ENCODE measurements around the gene NCOA7. TPM values are rescaled to one million over a fixed set of nuclear protein-coding genes. Genes with fewer than 3 reads are reported as not detected.

Gene NCOA7
- total and polyA plus RNA-seq, 9 donors, result 5.5 to 9.1 (median 6.1) TPM

DNA sequence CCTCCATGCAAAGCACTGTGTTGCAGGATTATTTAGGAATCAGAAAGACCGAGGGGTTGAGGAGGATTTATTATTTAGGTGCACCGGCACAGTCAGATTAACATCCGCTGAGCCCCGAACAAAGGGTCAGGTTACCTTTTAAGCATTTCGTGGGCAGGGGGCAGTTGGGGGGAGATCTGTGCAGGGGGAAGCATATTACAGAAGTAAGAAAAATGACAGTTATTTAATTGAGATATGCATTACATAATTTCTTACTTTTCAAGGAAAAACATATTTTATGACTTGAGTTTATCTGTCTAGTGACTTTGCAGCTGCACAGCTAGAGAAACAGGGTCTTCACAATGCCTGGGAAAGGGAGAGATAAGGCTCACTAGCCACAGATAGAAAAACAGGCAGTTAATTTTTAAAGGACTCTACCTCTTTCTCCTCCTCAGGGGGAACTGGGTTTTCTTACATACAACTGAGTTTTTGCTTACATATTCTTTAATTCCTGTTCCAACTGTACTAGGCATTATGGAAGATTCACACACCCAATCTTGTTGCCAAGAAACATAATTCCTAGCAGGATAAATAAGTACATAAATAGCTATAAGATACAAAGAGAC is 164.1 kb downstream of the NCOA7 start:
- DNase-seq, result no peak
- WGBS (ENCODE audit: insufficient coverage), result 60% methylated on average over 2 of the region's 5 CpGs
- no peaks in the 10 kb centered on the region for H3K36me3 ChIP-seq (ENCODE audit: control insufficient read depth, insufficient read depth, low read length)

DNA sequence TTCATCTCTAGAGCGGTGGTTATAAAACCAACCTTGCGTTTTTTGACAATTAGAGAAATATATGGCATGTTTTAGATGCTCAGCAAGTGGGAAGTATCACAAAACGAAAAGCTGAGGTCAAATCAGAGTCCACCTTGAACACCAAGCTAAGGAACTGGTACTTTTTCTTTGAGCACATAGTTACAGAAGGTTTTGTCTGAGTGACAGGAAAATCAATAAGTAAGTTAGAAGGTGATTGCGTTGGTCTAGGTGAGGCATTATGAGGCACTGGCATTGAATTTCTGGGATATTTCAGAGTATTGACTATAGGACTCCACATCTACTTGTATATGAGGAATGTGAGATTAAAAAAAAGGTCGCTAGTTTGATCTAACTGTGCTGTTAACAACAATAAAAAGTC is 165.2 kb downstream of the NCOA7 start:
- DNase-seq, result no peak
- H3K36me3 ChIP-seq (ENCODE audit: control insufficient read depth, insufficient read depth, low read length), result no peaks in the 10 kb centered on the region
- peak overlapping the region; percentile 75 for H3K4me3 ChIP-seq (ENCODE audit: low read length)
- no peaks in the 10 kb centered on the region for H3K9me3 ChIP-seq (replicated peaks; ENCODE audit: control insufficient read depth, low read depth, low read length)
- peaks cover 4% of the 10 kb centered on the region for H3K4me1 ChIP-seq (ENCODE audit: control insufficient read depth, insufficient read depth, low read length)
- no peaks in the 10 kb centered on the region for H3K27me3 ChIP-seq (ENCODE audit: control insufficient read depth, insufficient read depth, low read length)
- 71% methylated on average over 1 of the region's 5 CpGs for WGBS (ENCODE audit: insufficient coverage)
- H3K27ac ChIP-seq (ENCODE audit: low read length), result no peak overlapping the region

More for the DNA sequence above, 164.1 kb downstream of the NCOA7 start:
- no peak overlapping the region for H3K27ac ChIP-seq (ENCODE audit: low read length)
- H3K27me3 ChIP-seq (ENCODE audit: control insufficient read depth, insufficient read depth, low read length), result no peaks in the 10 kb centered on the region
- H3K4me3 ChIP-seq (ENCODE audit: low read length), result no peak overlapping the region
- no peaks in the 10 kb centered on the region for H3K9me3 ChIP-seq (replicated peaks; ENCODE audit: control insufficient read depth, low read depth, low read length)
- peaks cover 4% of the 10 kb centered on the region for H3K4me1 ChIP-seq (ENCODE audit: control insufficient read depth, insufficient read depth, low read length)

DNA sequence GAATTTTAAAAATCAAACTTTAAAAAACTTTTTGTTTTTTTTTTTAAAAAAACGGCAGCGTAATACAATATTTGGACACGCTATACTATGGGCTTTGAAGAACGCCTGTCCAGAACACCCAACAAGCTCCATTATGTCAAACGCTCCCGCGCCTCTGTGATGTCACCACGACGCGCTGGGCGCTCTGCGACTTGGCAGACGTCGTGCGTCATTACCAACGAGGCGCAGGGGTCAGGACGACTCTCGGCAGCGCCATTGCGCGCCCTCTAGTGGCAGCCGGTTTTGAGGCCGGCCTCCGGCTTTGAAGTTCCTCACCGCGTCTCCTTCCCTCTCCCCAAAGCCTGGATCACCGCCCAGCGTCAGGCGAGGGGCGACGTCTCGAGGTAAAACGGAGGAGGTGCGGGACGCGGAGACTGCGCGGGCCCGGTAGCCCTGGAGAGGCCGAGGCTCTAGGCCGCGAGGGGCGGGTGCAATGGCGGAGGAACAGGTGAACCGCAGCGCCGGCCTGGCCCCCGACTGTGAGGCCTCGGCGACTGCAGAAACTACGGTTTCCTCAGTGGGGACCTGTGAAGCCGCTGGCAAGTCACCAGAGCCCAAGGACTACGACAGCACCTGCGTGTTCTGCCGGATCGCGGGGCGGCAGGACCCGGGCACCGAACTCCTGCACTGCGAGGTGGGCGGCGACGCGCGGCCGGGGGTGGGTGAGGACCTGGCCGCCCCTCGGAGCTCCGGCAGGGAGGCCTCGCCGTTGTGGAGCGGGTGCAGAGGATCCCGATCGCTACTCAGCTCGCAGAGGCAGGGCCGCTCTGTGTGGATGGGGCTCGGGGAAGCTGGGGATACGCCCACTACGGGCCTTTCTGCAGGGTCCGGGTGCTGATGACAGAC is 166.0 kb downstream of the NCOA7 start, which contains the start of gene HINT3:
Gene HINT3, plus strand, starts transcription at position 265 of the 885 bp plus-strand sequence. Its CDS starts 208 bp downstream, at position 473.
- Histone ChIP-seq H3K9me3 (replicated peaks; ENCODE audit: control insufficient read depth, low read depth, low read length) (no peaks in the 10 kb centered on the region), H3K4me3 (ENCODE audit: low read length) (peak within 1 kb of the TSS; percentile 75), H3K4me1 (ENCODE audit: control insufficient read depth, insufficient read depth, low read length) (peaks cover 4% of the 10 kb centered on the region), H3K27me3 (ENCODE audit: control insufficient read depth, insufficient read depth, low read length) (no peaks in the 10 kb centered on the region), H3K27ac (ENCODE audit: low read length) (peak within 1 kb of the TSS; percentile 89), H3K36me3 (ENCODE audit: control insufficient read depth, insufficient read depth, low read length) (no peaks in the 10 kb centered on the region)
- WGBS (ENCODE audit: insufficient coverage), result under 1% methylated on average over 82 of the region's 82 CpGs
- DNase-seq, result peak; percentile 99

DNA sequence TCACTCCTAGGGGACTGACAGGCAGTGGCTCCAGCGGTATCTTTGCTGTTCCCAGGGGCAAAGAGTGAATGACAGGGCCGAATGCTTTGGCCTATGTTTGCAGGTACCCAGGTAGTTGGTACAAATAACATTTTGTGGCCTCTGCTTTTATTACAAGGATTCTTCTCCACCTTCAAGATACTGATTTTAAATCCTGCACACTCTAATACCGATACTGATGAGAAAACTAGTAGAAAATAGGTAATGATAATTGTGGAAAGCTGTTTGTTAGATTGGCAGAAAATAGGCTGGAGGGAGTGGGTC is 166.6 kb downstream of the NCOA7 start:
- Histone ChIP-seq H3K4me1 (ENCODE audit: control insufficient read depth, insufficient read depth, low read length) (peaks cover 4% of the 10 kb centered on the region), H3K4me3 (ENCODE audit: low read length) (peak overlapping the region; percentile 75), H3K36me3 (ENCODE audit: control insufficient read depth, insufficient read depth, low read length) (no peaks in the 10 kb centered on the region), H3K9me3 (replicated peaks; ENCODE audit: control insufficient read depth, low read depth, low read length) (no peaks in the 10 kb centered on the region), H3K27ac (ENCODE audit: low read length) (peak overlapping the region; percentile 89), H3K27me3 (ENCODE audit: control insufficient read depth, insufficient read depth, low read length) (no peaks in the 10 kb centered on the region)
- no peak for DNase-seq
- 0% methylated on average over 1 of the region's 3 CpGs for WGBS (ENCODE audit: insufficient coverage)

DNA sequence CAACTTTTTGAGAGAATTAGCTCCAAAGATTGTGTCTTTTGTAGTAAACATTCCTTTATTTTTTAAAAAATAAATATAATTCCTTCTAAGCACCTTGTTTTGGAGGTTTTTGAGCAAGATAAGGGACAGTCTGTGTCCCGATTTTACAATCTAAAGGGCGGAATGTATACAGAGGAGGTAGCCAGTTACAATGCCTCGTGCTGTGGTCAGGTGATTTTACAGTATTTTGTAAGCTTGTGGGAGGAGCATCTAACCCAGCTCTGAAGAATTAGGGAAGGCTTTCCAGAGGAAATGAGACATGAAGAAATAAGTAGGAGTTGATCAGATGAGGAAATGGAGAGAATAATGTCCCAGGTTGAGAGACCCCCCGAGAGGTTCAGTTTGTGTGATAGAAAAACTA is 167.1 kb downstream of the NCOA7 start:
- Histone ChIP-seq H3K9me3 (replicated peaks; ENCODE audit: control insufficient read depth, low read depth, low read length) (no peaks in the 10 kb centered on the region), H3K4me3 (ENCODE audit: low read length) (no peak overlapping the region), H3K27ac (ENCODE audit: low read length) (no peak overlapping the region), H3K4me1 (ENCODE audit: control insufficient read depth, insufficient read depth, low read length) (peaks cover 4% of the 10 kb centered on the region), H3K27me3 (ENCODE audit: control insufficient read depth, insufficient read depth, low read length) (no peaks in the 10 kb centered on the region), H3K36me3 (ENCODE audit: control insufficient read depth, insufficient read depth, low read length) (no peaks in the 10 kb centered on the region)
- DNase-seq, result peak; percentile 71
- 39% methylated on average over 4 of the region's 4 CpGs for WGBS (ENCODE audit: insufficient coverage)

DNA sequence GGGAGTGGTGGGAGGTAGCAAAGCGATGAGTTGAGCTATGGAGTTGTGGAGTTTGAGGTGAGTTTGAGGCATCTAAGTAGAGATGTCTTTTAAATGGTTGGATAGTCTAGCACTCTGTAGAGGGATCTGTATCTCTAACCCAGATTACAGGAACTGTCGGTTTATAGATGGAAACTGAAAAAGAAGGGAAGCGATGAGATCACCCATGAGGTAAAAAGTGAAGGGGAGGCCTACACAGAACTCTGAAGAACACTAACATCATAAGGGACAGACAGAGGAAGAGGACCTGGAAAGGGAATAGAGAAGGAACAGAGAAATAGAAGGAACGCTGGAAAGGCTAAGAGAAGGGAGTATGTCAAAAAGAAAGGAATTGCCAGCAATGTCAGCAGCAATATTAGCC is 168.3 kb downstream of the NCOA7 start:
- Histone ChIP-seq H3K27me3 (ENCODE audit: control insufficient read depth, insufficient read depth, low read length) (no peaks in the 10 kb centered on the region), H3K36me3 (ENCODE audit: control insufficient read depth, insufficient read depth, low read length) (no peaks in the 10 kb centered on the region), H3K4me3 (ENCODE audit: low read length) (no peak overlapping the region), H3K27ac (ENCODE audit: low read length) (no peak overlapping the region), H3K9me3 (replicated peaks; ENCODE audit: control insufficient read depth, low read depth, low read length) (no peaks in the 10 kb centered on the region), H3K4me1 (ENCODE audit: control insufficient read depth, insufficient read depth, low read length) (peaks cover 4% of the 10 kb centered on the region)
- DNase-seq, result no peak
- 94% methylated on average over 2 of the region's 4 CpGs for WGBS (ENCODE audit: insufficient coverage)

DNA sequence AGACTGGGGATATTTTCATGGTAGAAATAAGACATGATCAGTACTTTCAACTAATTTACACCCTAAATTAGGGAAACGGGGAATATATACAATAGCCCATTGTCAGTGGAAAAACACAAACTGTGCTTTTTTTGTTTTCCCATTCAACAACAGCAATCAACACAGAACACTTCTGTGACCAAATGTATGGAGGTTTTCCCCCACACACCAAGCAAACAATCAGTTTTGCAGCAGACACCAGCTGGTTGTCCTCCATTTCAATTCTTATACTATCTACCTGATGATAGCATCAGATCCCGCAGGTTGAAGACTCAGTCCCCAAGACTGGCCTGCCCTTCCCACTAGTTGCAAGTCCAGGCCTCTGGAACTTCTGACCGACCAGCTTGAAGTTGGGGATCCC is 170.4 kb downstream of the NCOA7 start:
- Histone ChIP-seq H3K27ac (ENCODE audit: low read length) (no peak overlapping the region), H3K27me3 (ENCODE audit: control insufficient read depth, insufficient read depth, low read length) (no peaks in the 10 kb centered on the region), H3K4me3 (ENCODE audit: low read length) (no peak overlapping the region), H3K4me1 (ENCODE audit: control insufficient read depth, insufficient read depth, low read length) (peaks cover 4% of the 10 kb centered on the region), H3K9me3 (replicated peaks; ENCODE audit: control insufficient read depth, low read depth, low read length) (no peaks in the 10 kb centered on the region), H3K36me3 (ENCODE audit: control insufficient read depth, insufficient read depth, low read length) (no peaks in the 10 kb centered on the region)
- 100% methylated on average over 2 of the region's 3 CpGs for WGBS (ENCODE audit: insufficient coverage)
- no peak for DNase-seq

DNA sequence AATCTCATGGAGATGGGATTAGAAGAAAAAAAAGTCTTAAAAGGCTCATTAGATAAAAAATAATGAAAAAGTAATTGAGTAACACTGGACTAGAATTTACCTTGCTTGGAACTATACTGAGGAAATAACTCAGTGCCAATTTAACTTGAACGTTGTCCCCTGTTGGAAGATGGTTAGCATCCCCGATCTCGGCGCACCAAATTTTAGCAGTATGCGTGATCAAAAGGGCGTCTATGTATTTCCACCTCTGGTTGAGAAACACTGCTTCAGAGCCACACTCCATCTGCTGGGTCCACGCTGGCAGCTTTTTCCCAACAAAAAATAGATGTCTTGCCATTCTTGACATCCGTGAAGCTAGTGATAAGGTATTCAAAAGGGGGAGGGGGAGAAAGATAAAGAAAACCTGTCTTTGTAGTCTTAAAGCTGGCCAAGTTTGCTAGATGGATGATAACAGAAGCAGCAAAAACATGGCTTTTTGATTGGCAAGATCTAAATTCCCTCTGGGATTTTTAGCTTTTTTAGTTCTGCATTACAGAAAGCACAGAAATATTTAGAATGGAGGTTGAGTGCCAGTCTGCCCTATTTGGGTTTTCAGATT is 172.2 kb downstream of the NCOA7 start:
- no peaks in the 10 kb centered on the region for H3K27me3 ChIP-seq (ENCODE audit: control insufficient read depth, insufficient read depth, low read length)
- no peak overlapping the region for H3K4me3 ChIP-seq (ENCODE audit: low read length)
- H3K36me3 ChIP-seq (ENCODE audit: control insufficient read depth, insufficient read depth, low read length), result peaks cover 5% of the 10 kb centered on the region
- peaks cover under 1% of the 10 kb centered on the region for H3K4me1 ChIP-seq (ENCODE audit: control insufficient read depth, insufficient read depth, low read length)
- no peaks in the 10 kb centered on the region for H3K9me3 ChIP-seq (replicated peaks; ENCODE audit: control insufficient read depth, low read depth, low read length)
- 93% methylated on average over 6 of the region's 8 CpGs for WGBS (ENCODE audit: insufficient coverage)
- H3K27ac ChIP-seq (ENCODE audit: low read length), result no peak overlapping the region
- DNase-seq, result no peak

DNA sequence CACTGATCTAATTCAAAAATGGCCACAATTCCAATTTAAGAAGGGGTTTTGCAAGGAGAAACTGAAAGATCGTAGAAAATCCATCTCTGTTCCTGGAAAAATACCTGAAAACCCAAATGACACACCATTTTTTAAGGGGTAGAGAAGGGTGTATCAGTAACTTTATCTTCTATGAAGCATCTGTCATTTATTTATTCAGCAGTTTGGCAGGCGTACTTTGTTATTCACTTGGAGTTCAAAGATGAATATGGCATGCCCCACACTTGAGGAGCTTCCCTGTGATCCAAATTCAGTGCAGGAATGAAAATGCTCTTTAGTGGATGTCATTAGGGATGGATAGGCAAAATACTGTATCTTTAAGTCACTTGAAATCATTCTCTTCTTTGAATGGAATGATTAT is 173.1 kb downstream of the NCOA7 start:
- no CpG with 5 or more reads among the region's 2 CpGs for WGBS (ENCODE audit: insufficient coverage)
- Histone ChIP-seq H3K36me3 (ENCODE audit: control insufficient read depth, insufficient read depth, low read length) (peaks cover 7% of the 10 kb centered on the region), H3K4me3 (ENCODE audit: low read length) (no peak overlapping the region), H3K4me1 (ENCODE audit: control insufficient read depth, insufficient read depth, low read length) (no peaks in the 10 kb centered on the region), H3K27me3 (ENCODE audit: control insufficient read depth, insufficient read depth, low read length) (no peaks in the 10 kb centered on the region), H3K9me3 (replicated peaks; ENCODE audit: control insufficient read depth, low read depth, low read length) (no peaks in the 10 kb centered on the region), H3K27ac (ENCODE audit: low read length) (no peak overlapping the region)
- no peak for DNase-seq

DNA sequence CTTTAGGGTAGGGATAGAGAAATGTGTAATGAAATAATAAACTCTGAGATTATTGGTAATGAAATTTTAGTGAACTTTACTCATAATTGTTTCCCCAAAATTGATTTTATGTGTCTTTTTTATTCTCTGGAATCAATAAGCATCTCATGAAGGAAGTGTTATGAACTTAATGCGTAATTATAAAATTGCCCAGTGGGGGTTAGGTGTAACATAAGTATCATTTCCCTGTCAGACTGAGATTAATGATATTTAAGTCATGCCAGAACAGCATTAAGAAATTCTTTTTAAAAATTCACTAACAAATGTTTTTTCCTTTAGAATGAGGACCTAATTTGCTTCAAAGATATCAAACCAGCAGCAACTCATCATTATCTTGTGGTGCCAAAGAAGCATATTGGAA is 175.8 kb downstream of the NCOA7 start:
- peaks cover 7% of the 10 kb centered on the region for H3K36me3 ChIP-seq (ENCODE audit: control insufficient read depth, insufficient read depth, low read length)
- no peaks in the 10 kb centered on the region for H3K27me3 ChIP-seq (ENCODE audit: control insufficient read depth, insufficient read depth, low read length)
- H3K4me3 ChIP-seq (ENCODE audit: low read length), result no peak overlapping the region
- WGBS (ENCODE audit: insufficient coverage), result no CpG with 5 or more reads among the region's 1 CpG
- no peak for DNase-seq
- no peaks in the 10 kb centered on the region for H3K9me3 ChIP-seq (replicated peaks; ENCODE audit: control insufficient read depth, low read depth, low read length)
- H3K27ac ChIP-seq (ENCODE audit: low read length), result no peak overlapping the region
- no peaks in the 10 kb centered on the region for H3K4me1 ChIP-seq (ENCODE audit: control insufficient read depth, insufficient read depth, low read length)

Measured in muscle of leg (tissue), 11 donors.